WTC11 (cell line): Measurements from ENCODE around the gene TAF11L11.

ENCODE experiments used
- ATF1 ChIP-seq: sonication (generic); formaldehyde crosslinking; IDR thresholded peaks from 2 replicates; pipeline ENCODE4 v1.8.1; 2023; ENCODE audit warnings: mild to moderate bottlenecking, moderate library complexity, missing genetic modification reagents
- CREM ChIP-seq: sonication (generic); formaldehyde crosslinking; IDR thresholded peaks from 2 replicates; pipeline ENCODE4 v1.8.1; 2022; ENCODE audit warnings: mild to moderate bottlenecking, missing genetic modification reagents, moderate library complexity
- ETV6 ChIP-seq: sonication (generic); formaldehyde crosslinking; IDR thresholded peaks from 2 replicates; pipeline ENCODE4 v1.8.1; 2022; ENCODE audit warnings: mild to moderate bottlenecking, missing genetic modification reagents
- FOXP4 ChIP-seq: sonication (generic); formaldehyde crosslinking; IDR thresholded peaks from 2 replicates; pipeline ENCODE4 v1.8.0; 2022; ENCODE audit warnings: mild to moderate bottlenecking, missing genetic modification reagents
- NR1H2 ChIP-seq: sonication (generic); formaldehyde crosslinking; IDR thresholded peaks from 2 replicates; pipeline ENCODE4 v1.9.0; 2021; ENCODE audit warnings: mild to moderate bottlenecking, moderate library complexity, missing genetic modification reagents
- NR2C2 ChIP-seq: sonication (generic); formaldehyde crosslinking; IDR thresholded peaks from 2 replicates; pipeline ENCODE4 v1.8.0; 2022; ENCODE audit warnings: mild to moderate bottlenecking, missing genetic modification reagents
- PREB ChIP-seq: sonication (generic); formaldehyde crosslinking; IDR thresholded peaks from 2 replicates; pipeline ENCODE4 v1.8.1; 2022; ENCODE audit warnings: mild to moderate bottlenecking, missing genetic modification reagents, moderate library complexity, borderline replicate concordance
- SMAD3 ChIP-seq: sonication (generic); formaldehyde crosslinking; IDR thresholded peaks from 2 replicates; pipeline ENCODE4 v1.8.0; 2022; ENCODE audit warnings: missing genetic modification reagents, mild to moderate bottlenecking, borderline replicate concordance
- ZNF219 ChIP-seq: sonication (generic); formaldehyde crosslinking; IDR thresholded peaks from 2 replicates; pipeline ENCODE4 v1.8.0; 2023; ENCODE audit warnings: missing genetic modification reagents, mild to moderate bottlenecking, borderline replicate concordance
- TF ChIP-seq, protein P1 (sequence below): fragments of 200-600 bp; IDR thresholded peaks from 2 replicates; pipeline ENCODE4 v1.8.0; 2022; ENCODE audit warnings: antibody characterized with exemption
- TF ChIP-seq, protein P2 (sequence below): sonication (generic); formaldehyde crosslinking; conservative IDR thresholded peaks from 2 replicates; pipeline ENCODE4 v1.8.1; 2022; ENCODE audit warnings: mild to moderate bottlenecking, missing genetic modification reagents
- TF ChIP-seq, protein P3 (sequence below): fragments of 250-450 bp; sonication (Bioruptor Pico); conservative IDR thresholded peaks from 2 replicates; pipeline ENCODE4 v1.9.0; 2021; ENCODE audit warnings: mild to moderate bottlenecking

GRCh38 chr5:17634160-17634559 lies 30.2 kb downstream of the TAF11L11 start, which contains the start of gene TAF11L14:
- TF ChIP-seq, protein P1, sequence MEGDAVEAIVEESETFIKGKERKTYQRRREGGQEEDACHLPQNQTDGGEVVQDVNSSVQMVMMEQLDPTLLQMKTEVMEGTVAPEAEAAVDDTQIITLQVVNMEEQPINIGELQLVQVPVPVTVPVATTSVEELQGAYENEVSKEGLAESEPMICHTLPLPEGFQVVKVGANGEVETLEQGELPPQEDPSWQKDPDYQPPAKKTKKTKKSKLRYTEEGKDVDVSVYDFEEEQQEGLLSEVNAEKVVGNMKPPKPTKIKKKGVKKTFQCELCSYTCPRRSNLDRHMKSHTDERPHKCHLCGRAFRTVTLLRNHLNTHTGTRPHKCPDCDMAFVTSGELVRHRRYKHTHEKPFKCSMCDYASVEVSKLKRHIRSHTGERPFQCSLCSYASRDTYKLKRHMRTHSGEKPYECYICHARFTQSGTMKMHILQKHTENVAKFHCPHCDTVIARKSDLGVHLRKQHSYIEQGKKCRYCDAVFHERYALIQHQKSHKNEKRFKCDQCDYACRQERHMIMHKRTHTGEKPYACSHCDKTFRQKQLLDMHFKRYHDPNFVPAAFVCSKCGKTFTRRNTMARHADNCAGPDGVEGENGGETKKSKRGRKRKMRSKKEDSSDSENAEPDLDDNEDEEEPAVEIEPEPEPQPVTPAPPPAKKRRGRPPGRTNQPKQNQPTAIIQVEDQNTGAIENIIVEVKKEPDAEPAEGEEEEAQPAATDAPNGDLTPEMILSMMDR, result no peak
- no peak for TF ChIP-seq ETV6
- TF ChIP-seq, protein P2, sequence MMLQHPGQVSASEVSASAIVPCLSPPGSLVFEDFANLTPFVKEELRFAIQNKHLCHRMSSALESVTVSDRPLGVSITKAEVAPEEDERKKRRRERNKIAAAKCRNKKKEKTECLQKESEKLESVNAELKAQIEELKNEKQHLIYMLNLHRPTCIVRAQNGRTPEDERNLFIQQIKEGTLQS (CRISPR knock-in tag), result no peak
- no peak for TF ChIP-seq PREB
- TF ChIP-seq NR2C2, result no peak
- TF ChIP-seq NR1H2, result no peak
- no peak for TF ChIP-seq SMAD3 (CRISPR knock-in tag)
- no peak for TF ChIP-seq ZNF219
- TF ChIP-seq FOXP4 (CRISPR knock-in tag), result no peak
- TF ChIP-seq ATF1 (CRISPR knock-in tag), result no peak
- TF ChIP-seq CREM (CRISPR knock-in tag), result no peak
- TF ChIP-seq, protein P3, sequence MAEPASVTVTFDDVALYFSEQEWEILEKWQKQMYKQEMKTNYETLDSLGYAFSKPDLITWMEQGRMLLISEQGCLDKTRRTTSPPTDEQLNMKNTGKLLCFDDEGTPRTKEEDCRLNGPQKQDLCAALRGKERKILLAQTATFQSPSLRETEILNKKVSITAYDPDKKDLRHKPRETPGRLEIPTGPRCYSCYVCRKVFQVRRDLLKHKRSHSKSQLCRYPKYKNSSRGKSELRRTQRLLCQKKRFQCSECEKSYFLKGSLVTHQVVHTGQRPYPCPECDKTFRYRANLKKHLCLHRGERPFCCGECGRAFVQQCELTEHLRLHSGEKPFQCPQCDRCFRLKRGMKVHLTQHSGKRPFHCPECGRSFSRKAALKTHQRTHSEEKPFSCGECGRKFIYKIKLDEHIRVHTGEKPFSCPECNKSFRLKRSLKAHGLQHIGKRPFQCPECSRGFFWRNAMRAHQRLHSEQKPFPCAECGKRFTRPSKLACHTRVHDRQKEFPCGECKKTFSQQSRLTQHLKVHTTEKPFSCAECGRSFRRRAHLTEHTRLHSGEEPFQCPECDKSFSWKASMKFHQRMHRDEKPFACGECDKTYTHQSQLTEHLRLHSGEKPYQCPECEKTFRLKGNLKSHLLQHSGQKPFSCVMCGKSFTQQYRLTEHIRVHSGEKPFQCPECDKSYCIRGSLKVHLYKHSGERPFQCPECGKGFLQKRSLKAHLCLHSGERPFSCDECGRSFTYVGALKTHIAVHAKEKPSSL, result no peak
